ENCODE measurements around the gene PCDHB10.
"Not testable (repeated sequence)": the region's sequence is repeated elsewhere in the genome, so short reads cannot be mapped to it uniquely, and the experiment has no call there.

Gene PCDHB10

DNA sequence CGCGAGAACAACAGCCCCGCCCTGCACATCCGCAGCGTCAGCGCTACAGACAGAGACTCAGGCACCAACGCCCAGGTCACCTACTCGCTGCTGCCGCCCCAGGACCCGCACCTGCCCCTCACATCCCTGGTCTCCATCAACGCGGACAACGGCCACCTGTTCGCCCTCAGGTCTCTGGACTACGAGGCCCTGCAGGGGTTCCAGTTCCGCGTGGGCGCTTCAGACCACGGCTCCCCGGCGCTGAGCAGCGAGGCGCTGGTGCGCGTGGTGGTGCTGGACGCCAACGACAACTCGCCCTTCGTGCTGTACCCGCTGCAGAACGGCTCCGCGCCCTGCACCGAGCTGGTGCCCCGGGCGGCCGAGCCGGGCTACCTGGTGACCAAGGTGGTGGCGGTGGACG is 23.4 kb downstream of the PCDHB10 start:
- not testable (repeated sequence) for H3K27ac ChIP-seq (ENCODE audit: low read depth, low read length); H3K4me3 ChIP-seq (ENCODE audit: low read depth, low read length); H3K9me3 ChIP-seq (ENCODE audit: control insufficient read depth, insufficient read depth, low read depth, low read length); H3K27me3 ChIP-seq (ENCODE audit: control insufficient read depth, insufficient read depth, low read length); H3K9ac ChIP-seq (ENCODE audit: low read length); H3K36me3 ChIP-seq (ENCODE audit: control insufficient read depth, insufficient read depth, low read length); H3K4me1 ChIP-seq (ENCODE audit: control insufficient read depth, insufficient read depth, low read length)

DNA sequence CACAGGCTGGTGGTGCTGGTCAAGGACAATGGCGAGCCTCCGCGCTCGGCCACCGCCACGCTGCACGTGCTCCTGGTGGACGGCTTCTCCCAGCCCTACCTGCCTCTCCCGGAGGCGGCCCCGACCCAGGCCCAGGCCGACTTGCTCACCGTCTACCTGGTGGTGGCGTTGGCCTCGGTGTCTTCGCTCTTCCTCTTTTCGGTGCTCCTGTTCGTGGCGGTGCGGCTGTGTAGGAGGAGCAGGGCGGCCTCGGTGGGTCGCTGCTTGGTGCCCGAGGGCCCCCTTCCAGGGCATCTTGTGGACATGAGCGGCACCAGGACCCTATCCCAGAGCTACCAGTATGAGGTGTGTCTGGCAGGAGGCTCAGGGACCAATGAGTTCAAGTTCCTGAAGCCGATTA is 23.9 kb downstream of the PCDHB10 start:
- not testable (repeated sequence) for H3K9me3 ChIP-seq (ENCODE audit: control insufficient read depth, insufficient read depth, low read depth, low read length); H3K4me1 ChIP-seq (ENCODE audit: control insufficient read depth, insufficient read depth, low read length); H3K36me3 ChIP-seq (ENCODE audit: control insufficient read depth, insufficient read depth, low read length); H3K27me3 ChIP-seq (ENCODE audit: control insufficient read depth, insufficient read depth, low read length); H3K4me3 ChIP-seq (ENCODE audit: low read depth, low read length); H3K9ac ChIP-seq (ENCODE audit: low read length); H3K27ac ChIP-seq (ENCODE audit: low read depth, low read length)

DNA sequence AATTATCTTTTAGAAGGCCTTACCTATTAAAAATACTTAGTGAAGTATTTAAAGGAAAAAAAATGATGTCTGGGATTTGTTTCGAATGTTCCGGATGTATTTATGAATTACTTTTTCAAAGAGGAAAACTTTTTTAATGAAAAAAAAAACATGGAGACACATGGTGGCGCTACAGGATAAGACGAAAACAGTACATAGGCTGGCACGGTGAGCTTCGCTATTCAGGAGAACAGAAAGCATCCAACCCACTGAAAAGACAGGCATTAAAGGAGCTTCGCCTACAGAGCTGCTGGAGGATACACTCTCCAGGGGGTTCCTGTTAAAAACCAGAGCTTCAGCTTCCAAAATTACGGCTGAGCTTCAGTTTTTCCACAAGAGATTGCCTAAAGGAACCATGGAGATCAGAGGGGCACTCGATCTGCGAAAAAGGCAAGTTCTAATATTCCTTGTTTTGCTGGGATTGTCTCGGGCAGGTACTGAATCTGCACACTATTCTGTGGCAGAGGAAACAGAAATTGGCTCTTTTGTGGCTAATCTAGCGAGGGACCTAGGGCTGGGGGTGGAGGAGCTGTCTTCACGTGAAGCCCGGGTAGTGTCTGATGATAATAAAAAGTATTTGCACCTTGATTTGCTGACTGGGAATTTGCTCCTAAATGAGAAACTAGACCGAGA is 31.1 kb downstream of the PCDHB10 start, which contains the start of gene PCDHB14:
Gene PCDHB14, plus strand, starts transcription at position 232 of the 672 bp plus-strand sequence. Its CDS starts 163 bp downstream, at position 395.
- H3K27ac ChIP-seq (ENCODE audit: low read depth, low read length) = no peak within 1 kb of the TSS
- H3K9me3 ChIP-seq (ENCODE audit: control insufficient read depth, insufficient read depth, low read depth, low read length) = no peaks in the 10 kb centered on the region; the same call in 1 of the 2 replicates
- H3K27me3 ChIP-seq (ENCODE audit: control insufficient read depth, insufficient read depth, low read length) = peaks cover 16% of the 10 kb centered on the region; the same call in 1 of the 2 replicates
- peaks cover 4% of the 10 kb centered on the region; the same call in 1 of the 2 replicates for H3K4me1 ChIP-seq (ENCODE audit: control insufficient read depth, insufficient read depth, low read length)
- peak within 1 kb of the TSS; percentile 40 for H3K4me3 ChIP-seq (ENCODE audit: low read depth, low read length)
- H3K9ac ChIP-seq (ENCODE audit: low read length) = peak within 1 kb of the TSS; percentile 14
- H3K36me3 ChIP-seq (ENCODE audit: control insufficient read depth, insufficient read depth, low read length) = no peaks in the 10 kb centered on the region

DNA sequence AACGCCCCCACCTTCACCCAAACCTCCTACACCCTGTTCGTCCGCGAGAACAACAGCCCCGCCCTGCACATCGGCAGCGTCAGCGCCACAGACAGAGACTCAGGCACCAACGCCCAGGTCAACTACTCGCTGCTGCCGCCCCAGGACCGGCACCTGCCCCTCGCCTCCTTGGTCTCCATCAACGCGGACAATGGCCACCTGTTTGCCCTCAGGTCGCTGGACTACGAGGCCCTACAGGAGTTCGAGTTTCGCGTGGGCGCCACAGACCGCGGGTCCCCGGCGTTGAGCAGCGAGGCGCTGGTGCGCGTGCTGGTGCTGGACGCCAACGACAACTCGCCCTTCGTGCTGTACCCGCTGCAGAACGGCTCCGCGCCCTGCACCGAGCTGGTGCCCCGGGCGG is 32.7 kb downstream of the PCDHB10 start:
- H3K4me3 ChIP-seq (ENCODE audit: low read depth, low read length); H3K36me3 ChIP-seq (ENCODE audit: control insufficient read depth, insufficient read depth, low read length); H3K9me3 ChIP-seq (ENCODE audit: control insufficient read depth, insufficient read depth, low read depth, low read length); H3K9ac ChIP-seq (ENCODE audit: low read length); H3K4me1 ChIP-seq (ENCODE audit: control insufficient read depth, insufficient read depth, low read length); H3K27ac ChIP-seq (ENCODE audit: low read depth, low read length): not testable (repeated sequence)
- H3K27me3 ChIP-seq (ENCODE audit: control insufficient read depth, insufficient read depth, low read length) = peaks cover 16% of the 10 kb centered on the region; the same call in 1 of the 2 replicates

DNA sequence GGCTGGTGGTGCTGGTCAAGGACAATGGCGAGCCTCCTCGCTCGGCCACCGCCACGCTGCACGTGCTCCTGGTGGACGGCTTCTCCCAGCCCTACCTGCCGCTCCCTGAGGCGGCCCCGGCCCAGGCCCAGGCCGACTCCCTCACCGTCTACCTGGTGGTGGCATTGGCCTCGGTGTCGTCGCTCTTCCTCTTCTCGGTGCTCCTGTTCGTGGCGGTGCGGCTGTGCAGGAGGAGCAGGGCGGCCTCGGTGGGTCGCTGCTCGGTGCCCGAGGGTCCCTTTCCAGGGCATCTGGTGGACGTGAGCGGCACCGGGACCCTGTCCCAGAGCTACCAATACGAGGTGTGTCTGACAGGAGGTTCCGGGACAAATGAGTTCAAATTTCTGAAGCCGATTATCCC is 33.3 kb downstream of the PCDHB10 start:
- H3K9me3 ChIP-seq (ENCODE audit: control insufficient read depth, insufficient read depth, low read depth, low read length); H3K4me3 ChIP-seq (ENCODE audit: low read depth, low read length); H3K36me3 ChIP-seq (ENCODE audit: control insufficient read depth, insufficient read depth, low read length); H3K27ac ChIP-seq (ENCODE audit: low read depth, low read length); H3K4me1 ChIP-seq (ENCODE audit: control insufficient read depth, insufficient read depth, low read length); H3K9ac ChIP-seq (ENCODE audit: low read length): not testable (repeated sequence)
- H3K27me3 ChIP-seq (ENCODE audit: control insufficient read depth, insufficient read depth, low read length) = peaks cover 16% of the 10 kb centered on the region; the same call in 1 of the 2 replicates

DNA sequence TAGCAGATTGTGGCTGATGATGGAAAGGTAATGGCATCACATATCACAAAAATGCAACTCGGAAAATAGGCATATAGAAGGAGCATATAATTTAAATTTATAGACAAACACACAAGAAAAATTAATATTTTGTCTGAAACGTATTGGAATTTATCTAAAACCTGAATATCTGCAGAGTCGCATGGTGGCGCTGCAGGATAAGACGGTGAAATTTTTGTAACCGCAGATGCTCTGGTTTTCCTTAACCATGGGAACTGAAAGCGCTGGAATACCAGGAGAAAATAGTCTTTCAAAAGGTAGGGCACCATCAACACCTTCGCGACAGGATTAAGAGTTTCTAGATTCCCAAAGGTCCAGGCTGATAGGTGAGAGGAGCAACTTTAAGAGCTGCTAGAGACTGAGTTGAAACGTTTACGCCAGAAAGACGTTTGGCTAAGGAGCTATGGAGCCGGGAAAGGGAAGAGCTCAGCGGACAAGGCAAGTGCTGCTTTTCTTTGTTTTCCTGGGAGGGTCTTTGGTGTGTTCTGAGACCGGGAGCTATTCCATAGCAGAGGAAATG is 42.0 kb downstream of the PCDHB10 start:
- Histone ChIP-seq H3K9ac (ENCODE audit: low read length) (no peak overlapping the region), H3K4me3 (ENCODE audit: low read depth, low read length) (peak overlapping the region; percentile 41)

DNA sequence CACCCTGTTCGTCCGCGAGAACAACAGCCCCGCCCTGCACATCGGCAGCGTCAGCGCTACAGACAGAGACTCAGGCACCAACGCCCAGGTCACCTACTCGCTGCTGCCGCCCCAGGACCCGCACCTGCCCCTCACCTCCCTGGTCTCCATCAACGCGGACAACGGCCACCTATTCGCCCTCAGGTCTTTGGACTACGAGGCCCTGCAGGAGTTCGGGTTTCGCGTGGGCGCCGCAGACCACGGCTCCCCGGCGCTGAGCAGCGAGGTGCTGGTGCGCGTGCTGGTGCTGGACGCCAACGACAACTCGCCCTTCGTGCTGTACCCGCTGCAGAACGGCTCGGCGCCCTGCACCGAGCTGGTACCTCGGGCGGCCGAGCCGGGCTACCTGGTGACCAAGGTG is 43.8 kb downstream of the PCDHB10 start:
- H3K36me3 ChIP-seq (ENCODE audit: control insufficient read depth, insufficient read depth, low read length); H3K27ac ChIP-seq (ENCODE audit: low read depth, low read length); H3K4me3 ChIP-seq (ENCODE audit: low read depth, low read length); H3K9ac ChIP-seq (ENCODE audit: low read length); H3K4me1 ChIP-seq (ENCODE audit: control insufficient read depth, insufficient read depth, low read length): not testable (repeated sequence)
- Histone ChIP-seq H3K27me3 (ENCODE audit: control insufficient read depth, insufficient read depth, low read length) (peaks cover 21% of the 10 kb centered on the region; the same call in 1 of the 2 replicates), H3K9me3 (ENCODE audit: control insufficient read depth, insufficient read depth, low read depth, low read length) (peaks cover 50% of the 10 kb centered on the region)

More for the DNA sequence above, 42.0 kb downstream of the PCDHB10 start:
- Histone ChIP-seq H3K36me3 (ENCODE audit: control insufficient read depth, insufficient read depth, low read length) (no peaks in the 10 kb centered on the region), H3K9me3 (ENCODE audit: control insufficient read depth, insufficient read depth, low read depth, low read length) (peaks cover 42% of the 10 kb centered on the region), H3K27me3 (ENCODE audit: control insufficient read depth, insufficient read depth, low read length) (peaks cover 21% of the 10 kb centered on the region; the same call in 1 of the 2 replicates), H3K4me1 (ENCODE audit: control insufficient read depth, insufficient read depth, low read length) (no peaks in the 10 kb centered on the region), H3K27ac (ENCODE audit: low read depth, low read length) (no peak overlapping the region)

DNA sequence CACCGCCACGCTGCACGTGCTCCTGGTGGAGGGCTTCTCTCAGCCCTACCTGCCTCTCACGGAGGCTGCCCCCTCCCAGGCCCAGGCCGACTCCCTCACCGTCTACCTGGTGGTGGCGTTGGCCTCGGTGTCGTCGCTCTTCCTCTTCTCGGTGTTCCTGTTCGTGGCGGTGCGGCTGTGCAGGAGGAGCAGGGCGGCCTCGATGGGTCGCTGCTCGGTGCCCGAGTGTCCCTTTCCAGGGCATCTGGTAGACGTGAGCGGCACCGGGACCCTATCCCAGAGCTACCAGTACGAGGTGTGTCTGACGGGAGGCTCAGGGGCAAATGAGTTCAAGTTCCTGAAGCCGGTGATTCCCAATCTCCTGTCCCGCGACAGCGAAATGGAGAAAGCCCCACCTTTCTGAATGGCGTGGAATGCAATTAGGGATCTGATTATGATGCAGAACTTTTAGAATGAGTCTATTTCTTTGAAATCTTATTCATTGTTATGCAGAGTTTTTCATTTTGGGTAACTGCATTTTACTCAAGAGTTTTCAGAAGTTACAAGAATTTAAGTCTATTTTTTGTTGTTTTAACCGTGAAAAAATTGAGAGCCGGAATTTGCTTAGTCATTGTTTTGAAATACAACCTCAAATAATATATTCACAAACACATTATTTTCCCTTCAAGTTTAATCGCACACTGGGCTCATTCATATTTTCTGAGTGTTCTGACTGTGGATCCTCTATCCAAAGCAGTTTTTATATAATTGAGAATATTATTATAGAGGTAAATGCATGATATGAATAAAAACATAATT is 44.6 kb downstream of the PCDHB10 start:
- Histone ChIP-seq H3K36me3 (ENCODE audit: control insufficient read depth, insufficient read depth, low read length) (no peaks in the 10 kb centered on the region), H3K9ac (ENCODE audit: low read length) (no peak overlapping the region), H3K4me1 (ENCODE audit: control insufficient read depth, insufficient read depth, low read length) (no peaks in the 10 kb centered on the region), H3K27me3 (ENCODE audit: control insufficient read depth, insufficient read depth, low read length) (peaks cover 21% of the 10 kb centered on the region; the same call in 1 of the 2 replicates), H3K4me3 (ENCODE audit: low read depth, low read length) (no peak overlapping the region; the same call in 1 of the 2 replicates), H3K27ac (ENCODE audit: low read depth, low read length) (no peak overlapping the region), H3K9me3 (ENCODE audit: control insufficient read depth, insufficient read depth, low read depth, low read length) (peaks cover 57% of the 10 kb centered on the region)

DNA sequence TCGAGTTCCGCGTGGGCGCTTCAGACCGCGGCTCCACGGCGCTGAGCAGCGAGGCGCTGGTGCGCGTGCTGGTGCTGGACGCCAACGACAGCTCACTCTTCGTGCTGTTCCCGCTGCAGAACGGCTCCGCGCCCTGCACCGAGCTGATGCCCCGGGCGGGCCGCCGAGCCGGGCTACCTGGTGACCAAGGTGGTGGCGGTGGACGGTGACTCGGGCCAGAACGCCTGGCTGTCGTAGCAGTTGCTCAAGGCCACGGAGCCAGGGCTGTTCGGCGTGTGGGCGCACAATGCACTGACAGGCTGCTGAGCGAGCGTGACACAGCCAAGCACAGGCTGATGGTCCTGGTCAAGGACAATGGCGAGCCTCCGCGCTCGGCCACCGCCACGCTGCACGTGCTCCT is 49.3 kb downstream of the PCDHB10 start:
- H3K9me3 ChIP-seq (ENCODE audit: control insufficient read depth, insufficient read depth, low read depth, low read length) = peaks cover 52% of the 10 kb centered on the region
- no peak overlapping the region for H3K4me3 ChIP-seq (ENCODE audit: low read depth, low read length)
- no peaks in the 10 kb centered on the region for H3K4me1 ChIP-seq (ENCODE audit: control insufficient read depth, insufficient read depth, low read length)
- H3K27me3 ChIP-seq (ENCODE audit: control insufficient read depth, insufficient read depth, low read length) = peaks cover 3% of the 10 kb centered on the region; the same call in 1 of the 2 replicates
- no peaks in the 10 kb centered on the region for H3K36me3 ChIP-seq (ENCODE audit: control insufficient read depth, insufficient read depth, low read length)
- no peak overlapping the region for H3K9ac ChIP-seq (ENCODE audit: low read length)
- H3K27ac ChIP-seq (ENCODE audit: low read depth, low read length) = no peak overlapping the region

Measured in HUES6 (cell line).